CD4-positive, alpha-beta T cell treated with Interleukin-10 for 1 hour (primary cell): ENCODE measurements around the gene GFOD2.

Experiments used
- DNase-seq: peaks from one replicate; pipeline ENCODE4 v3.0.0-alpha.2; 2020

GFOD2 gene

GRCh38 chr16:67731071-67731752 is 12.1 kb upstream of the GFOD2 start:
- DNase-seq: no peak

GRCh38 chr16:67730326-67730725 is 11.2 kb upstream of the GFOD2 start:
- DNase-seq: no peak

DNA sequence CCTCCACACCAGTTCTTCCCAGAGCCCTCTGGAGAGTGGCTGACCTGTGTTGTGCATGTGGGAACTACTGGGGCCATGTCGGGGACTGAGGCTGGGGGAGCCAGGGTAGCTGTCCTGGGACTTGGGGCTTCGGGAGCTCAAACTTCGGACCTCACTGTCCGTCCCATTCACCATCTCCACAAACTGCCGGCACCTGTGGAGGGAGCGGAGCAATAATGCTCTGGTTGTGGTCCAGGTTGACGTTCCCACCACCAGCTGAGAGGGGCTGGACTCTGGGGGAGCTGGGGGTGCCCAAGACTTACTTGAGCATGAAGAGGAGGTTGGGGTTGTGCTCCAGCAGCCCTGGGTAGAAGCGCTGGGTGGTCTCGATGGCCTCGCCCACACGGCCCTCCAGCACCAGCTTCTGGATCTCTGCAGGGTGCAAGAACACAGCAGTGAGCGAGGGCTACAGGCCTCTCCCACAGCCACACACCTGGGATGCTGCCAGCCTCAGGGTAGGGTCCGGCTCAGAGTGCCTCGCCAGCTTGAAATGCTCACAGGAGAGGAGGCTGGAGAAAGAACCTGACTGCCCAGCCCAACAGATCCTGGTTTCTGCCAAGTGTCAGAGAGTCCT is 10.6 kb upstream of the GFOD2 start:
- no peak for DNase-seq

- DNase-seq: no peak
Measured at GRCh38 chr16:67727521-67728485, 8.7 kb upstream of the GFOD2 start.

- DNase-seq: no peak
Measured at GRCh38 chr16:67726106-67727034, 7.3 kb upstream of the GFOD2 start.

- DNase-seq: no peak
Measured at GRCh38 chr16:67723911-67724305, 4.8 kb upstream of the GFOD2 start.

DNA sequence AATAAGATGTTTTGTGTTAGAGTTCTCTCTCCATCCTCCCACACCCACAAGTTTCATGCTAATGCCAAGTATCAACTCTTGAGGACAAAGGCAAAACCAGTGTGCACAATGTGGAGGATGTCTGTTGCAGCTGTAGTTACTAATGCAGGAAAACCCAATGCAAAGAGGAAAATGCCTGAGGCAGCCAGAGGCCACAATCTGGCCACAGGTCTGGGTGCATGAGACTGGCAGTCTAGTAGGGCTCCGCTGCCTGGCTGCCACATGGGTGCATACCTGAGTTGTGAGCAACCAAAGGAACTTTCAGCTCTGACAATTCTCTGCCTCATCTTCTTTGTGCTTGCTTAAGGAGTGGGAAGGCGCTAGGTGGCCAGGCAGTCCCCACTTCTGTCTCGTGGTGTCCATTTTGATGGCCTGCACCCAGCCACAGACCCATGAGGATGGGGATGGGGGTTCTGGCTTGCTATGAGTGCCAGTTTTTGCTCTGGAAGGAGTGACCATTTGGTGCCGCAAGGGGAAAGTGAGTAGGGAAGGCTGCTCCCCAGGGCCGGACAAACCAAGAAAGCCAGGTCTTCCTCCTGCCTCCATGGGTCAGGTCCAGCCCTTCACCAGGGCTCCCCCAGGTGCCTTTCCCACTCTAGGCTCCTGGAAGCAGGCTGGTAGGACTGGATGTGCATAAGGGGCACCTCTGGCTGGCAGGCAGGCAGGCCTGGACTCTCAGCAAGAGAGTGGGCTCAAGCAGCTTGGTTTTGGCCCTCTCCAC is 4.2 kb upstream of the GFOD2 start:
- no peak for DNase-seq

DNA sequence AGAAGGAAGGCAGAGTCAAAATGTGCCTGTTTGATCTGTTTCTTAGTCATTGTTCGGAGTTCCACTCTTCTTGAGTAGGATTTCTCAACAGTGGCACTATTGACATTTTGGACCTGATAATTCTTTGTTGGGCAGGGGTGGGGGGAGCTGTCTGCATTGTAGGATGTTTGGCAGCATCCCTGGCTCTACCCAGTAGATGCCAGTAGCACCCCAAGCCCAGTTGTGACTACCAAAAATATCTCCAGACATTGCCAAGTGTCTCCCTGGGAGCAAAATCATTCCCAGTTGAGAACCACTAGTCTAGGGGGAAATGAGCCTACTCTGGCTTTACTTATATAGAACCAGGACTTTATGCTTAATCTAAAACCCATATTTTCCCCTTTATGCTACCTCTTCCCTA is 1.1 kb upstream of the GFOD2 start:
- DNase-seq: peak; percentile 3

- DNase-seq: no peak
Measured at GRCh38 chr16:67719778-67720144, 645 bp upstream of the GFOD2 start.

GRCh38 chr16:67718668-67719047 is 458 bp downstream of the GFOD2 start:
- no peak for DNase-seq

DNA sequence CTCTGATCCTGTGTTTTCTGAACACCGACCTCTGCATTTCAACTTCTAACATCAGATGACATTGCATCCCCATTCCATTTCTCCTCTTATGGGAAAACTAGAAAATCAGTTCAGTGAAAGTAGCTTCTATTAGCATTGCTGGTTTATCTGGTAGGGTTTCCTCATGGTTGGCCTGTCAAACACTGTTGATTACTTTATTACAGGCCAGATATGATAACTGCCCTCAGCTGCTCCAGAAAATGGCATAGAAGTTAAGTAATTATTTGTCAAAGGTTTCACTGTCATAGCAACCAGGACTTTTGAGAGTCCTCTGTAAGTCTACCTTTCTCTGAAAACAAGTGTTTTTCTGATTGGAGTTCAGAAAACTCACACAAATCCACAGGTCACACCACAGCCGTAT is 3.0 kb downstream of the GFOD2 start:
- no peak for DNase-seq

DNA sequence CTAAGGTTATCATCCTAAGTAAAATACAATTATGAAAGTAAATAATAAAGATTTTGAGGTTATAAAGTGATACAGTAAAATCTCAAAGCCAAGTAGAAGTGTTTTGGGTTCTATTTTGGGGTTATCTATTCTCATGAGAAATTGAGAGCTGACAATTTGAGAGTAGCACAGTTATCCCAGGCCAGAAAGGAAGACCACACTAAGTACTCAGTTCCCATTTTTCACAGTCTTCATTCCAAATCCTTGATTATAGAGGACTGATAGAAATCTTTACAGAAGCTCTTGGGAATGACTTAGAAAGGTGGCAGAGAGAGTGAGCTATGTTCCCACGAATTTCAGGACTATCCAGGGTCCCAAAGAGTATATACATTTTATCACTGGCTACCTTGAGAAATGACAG is 4.6 kb downstream of the GFOD2 start:
- DNase-seq: no peak

GRCh38 chr16:67713647-67714273 is 5.4 kb downstream of the GFOD2 start:
- DNase-seq: no peak

DNA sequence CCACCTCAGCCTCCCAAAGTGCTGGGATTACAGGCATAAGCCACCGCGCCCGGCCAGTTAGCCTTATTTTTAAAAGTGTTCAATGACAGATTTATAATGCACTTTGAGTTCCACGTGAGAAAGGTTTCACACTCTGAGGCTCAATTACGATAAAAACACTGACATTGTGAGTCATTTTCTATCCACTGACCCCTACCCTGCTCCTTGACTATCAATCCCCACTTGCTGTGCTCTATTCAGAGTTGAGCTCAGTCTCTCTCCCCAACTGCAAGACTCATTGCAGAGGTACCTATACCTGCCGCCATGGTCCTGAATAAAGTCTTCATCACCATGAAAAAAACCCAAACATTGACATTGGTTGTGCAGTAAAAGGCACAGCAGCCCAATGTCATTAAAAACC is 8.5 kb downstream of the GFOD2 start:
- DNase-seq: no peak

- no peak for DNase-seq
Measured at GRCh38 chr16:67709050-67709449, 10.1 kb downstream of the GFOD2 start.

- no peak for DNase-seq
Measured at GRCh38 chr16:67708368-67708771, 10.7 kb downstream of the GFOD2 start.

GRCh38 chr16:67707790-67708189 is 11.3 kb downstream of the GFOD2 start:
- DNase-seq: no peak

- no peak for DNase-seq
Measured at GRCh38 chr16:67707210-67707609, 11.9 kb downstream of the GFOD2 start.

DNA sequence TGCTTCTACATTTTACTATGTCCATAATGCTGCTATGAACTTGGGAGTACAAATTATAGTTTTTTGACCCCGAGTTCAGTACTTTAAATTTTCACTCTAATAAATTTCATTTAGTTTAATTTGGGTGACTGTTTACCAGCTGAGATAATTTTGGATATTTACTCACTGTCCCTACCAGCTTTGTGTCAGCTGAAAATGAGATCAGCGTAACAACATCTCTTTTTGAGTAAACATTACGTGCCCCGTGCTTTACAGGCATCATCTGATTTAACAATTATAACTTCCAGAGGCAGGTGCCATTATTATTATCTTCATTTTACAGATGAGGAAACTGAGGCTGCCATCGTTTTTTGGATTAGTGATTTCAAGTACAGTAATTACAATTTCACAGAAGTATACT is 15.0 kb downstream of the GFOD2 start:
- DNase-seq: no peak

DNA sequence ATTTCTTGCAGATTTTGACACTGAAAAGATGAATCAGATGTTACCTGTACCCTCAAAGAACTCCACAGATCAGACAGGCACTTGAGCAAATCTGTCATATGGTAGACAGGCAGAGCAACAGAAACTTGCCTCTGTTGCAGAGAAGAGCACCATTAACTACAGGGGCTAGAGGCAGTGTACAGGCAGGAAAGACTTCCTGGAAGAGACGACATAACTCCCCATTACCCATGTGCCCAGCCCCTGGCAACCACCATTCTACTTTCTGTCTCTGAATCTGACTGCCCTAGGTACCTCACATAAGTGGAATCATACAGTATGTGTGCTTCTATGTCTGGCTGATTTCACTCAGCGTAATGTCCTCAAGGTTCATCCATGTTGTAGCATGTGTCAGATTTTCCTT is 15.5 kb downstream of the GFOD2 start:
- DNase-seq: peak; percentile 6

GRCh38 chr16:67702130-67702529 is 17.0 kb downstream of the GFOD2 start:
- no peak for DNase-seq

GRCh38 chr16:67701420-67701819 is 17.7 kb downstream of the GFOD2 start:
- no peak for DNase-seq
